A549 treated with DMSO at 1 μM for 4 hours (cell line): ENCODE results near the gene NR5A1. TPM values are rescaled to one million over a fixed set of nuclear protein-coding genes. Genes with fewer than 3 reads are reported as not detected.

Experiments
- total RNA-seq: library from RNA; stranded (reverse); fragments of 200-300 nt; extraction: Qiagen RNA extraction; gene quantifications from 5 replicates; pipeline ENCODE4 v1.2.3, GENCODE V29; 2022; ENCODE audit warnings: low read depth

The NR5A1 gene
- total RNA-seq: 0.05 to 0.10 TPM (median 0.07 TPM) in 5 replicates

DNA sequence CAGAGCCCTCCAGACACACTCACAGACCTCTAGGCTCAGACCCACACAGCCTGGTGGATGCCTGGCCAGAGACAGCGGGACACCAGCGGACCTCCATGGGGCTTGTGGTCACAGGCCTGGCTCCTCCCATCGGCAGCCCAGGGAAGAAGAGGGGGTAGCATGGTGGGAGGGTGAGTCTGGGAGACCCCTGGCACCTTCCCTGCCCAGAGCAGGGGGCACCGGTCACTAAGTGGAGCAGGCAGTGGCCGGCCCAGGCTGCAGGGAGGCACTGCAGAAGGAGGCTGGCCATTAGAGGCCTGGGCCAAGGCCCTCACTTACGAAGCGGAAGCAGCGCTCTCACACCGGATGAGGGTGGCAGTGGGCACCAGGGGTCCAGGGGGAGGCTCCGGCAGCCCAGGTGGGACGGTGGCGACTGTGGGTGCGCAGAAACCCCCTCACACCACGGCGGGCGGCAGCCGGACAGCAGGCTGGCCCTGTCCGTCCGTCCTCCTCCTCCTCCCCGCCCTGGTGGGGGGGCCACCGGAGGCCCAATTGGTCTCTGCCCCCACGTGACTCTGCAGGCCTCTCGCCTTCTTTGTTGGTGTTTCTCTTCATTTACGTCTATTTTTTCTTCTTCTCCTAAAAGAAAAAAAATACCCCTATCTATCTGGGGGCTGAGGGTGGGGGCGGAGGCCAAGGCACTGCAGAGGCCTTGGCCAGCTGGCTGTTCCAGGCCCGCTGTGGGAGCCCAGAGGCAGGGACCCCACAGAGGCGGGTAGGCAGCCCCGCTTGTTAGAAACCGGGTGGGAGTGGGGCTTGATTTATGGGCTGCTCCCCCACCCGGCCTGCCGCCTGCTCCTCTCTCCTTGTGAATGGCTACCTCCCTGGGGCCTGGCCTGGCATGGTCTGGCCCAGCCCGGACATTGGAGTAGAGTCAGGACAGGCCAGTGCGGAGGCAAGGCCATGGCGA is at the start of gene NR5A1:
Gene NR5A1 (minus strand): TSS at position 469 of the 949 bp plus-strand sequence. CDS start 4,004 bp downstream, outside the sequence.

DNA sequence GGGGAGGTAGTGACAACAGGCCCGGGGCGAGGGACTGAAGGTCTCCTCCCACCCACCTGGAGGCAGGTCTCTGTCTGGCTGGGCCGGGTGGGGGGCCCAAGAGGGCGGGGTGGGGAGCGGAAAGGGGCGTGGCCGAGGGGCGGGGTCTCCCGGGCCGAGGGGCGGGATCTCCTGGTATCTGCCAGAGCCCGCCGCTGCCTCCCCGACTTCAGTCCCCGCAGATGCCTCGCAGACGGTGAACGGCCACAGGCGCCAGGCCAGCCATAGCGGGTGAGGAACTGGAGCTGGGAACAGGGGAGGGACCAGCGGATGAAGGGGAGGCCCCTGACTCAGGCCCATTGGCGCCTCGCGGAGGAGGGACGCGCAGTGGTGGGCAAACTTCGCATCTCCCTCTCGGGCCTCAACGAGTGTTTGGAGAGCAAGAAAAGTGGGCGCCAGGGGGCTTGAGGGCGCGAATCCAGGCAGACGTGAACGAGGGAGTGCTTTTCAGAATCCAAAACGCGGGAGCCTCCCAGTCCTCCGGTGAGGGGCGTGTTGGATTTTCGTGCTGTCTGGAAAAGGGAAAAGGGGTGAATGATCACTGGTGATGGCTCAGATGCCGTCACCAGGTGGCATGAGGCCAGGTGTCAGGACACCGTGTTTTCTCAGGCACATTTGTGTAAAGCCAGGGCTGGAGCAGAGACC is 56.8 kb downstream of the NR5A1 start, which contains the start of gene ADGRD2:
Gene ADGRD2 (plus strand): TSS at position 211 of the 684 bp plus-strand sequence. CDS start 1,216 bp downstream, outside the sequence.

Other genes starting within 250 kb of the NR5A1 start
- 63.5 to 76.4 TPM (median 70.6 TPM) in 5 replicates for gene NEK6, start 249.4 kb downstream of the NR5A1 start, total RNA-seq
- 308 to 376 TPM (median 328 TPM) in 5 replicates for gene PSMB7, start 92.0 kb downstream of the NR5A1 start, total RNA-seq
- gene ADGRD2, start 56.9 kb downstream of the NR5A1 start, total RNA-seq: not detected in 5 replicates